Activated CD4-positive, alpha-beta T cell treated with anti-CD3 and anti-CD28 coated beads for 36 hours (primary cell): Measurements from ENCODE around the gene HMOX1. TPM values are rescaled to one million over a fixed set of nuclear protein-coding genes. Genes with fewer than 3 reads are reported as not detected.
A peak's percentile ranks its signal among the peaks of the same experiment; 100 is the strongest.
"Not testable (repeated sequence)": the region's sequence is repeated elsewhere in the genome, so short reads cannot be mapped to it uniquely, and the experiment has no call there.

Experiments
- ATAC-seq: fragments of 200-7000 bp; cut with Tn5 transposase; one replicate; pipeline ENCODE4 v1.10.0; 2021; ENCODE audit warnings: mild to moderate bottlenecking, moderate library complexity
- CTCF ChIA-PET: fragments of 350-600 bp; sonication (Branson Sonifier 250); formaldehyde crosslinking; loops from one replicate; lab custom pipeline; 2021; ENCODE audit warnings: antibody characterized with exemption; lab: Charles Lee
- POLR2A ChIA-PET: fragments of 350-600 bp; sonication (Branson Sonifier 250); formaldehyde crosslinking; loops from one replicate; lab custom pipeline; 2021; ENCODE audit warnings: antibody characterized with exemption, inconsistent platforms; lab: Charles Lee
- DNase-seq: peaks from one replicate; pipeline ENCODE4 v3.0.0-alpha.2; 2020
- H3K27ac Mint-ChIP-seq: one replicate; pipeline ENCODE4 v1.8.0; 2021; ENCODE audit warnings: mixed read lengths
- H3K27me3 Mint-ChIP-seq: one replicate; pipeline ENCODE4 v1.8.0; 2021; ENCODE audit warnings: mixed read lengths
- H3K36me3 Mint-ChIP-seq: one replicate; pipeline ENCODE4 v1.8.0; 2021; ENCODE audit warnings: low read depth, mixed read lengths
- H3K4me1 Mint-ChIP-seq: one replicate; pipeline ENCODE4 v1.8.0; 2021; ENCODE audit warnings: mixed read lengths
- H3K4me3 Mint-ChIP-seq: one replicate; pipeline ENCODE4 v1.8.0; 2021; ENCODE audit warnings: mild to moderate bottlenecking, moderate library complexity, mixed read lengths
- H3K9me3 Mint-ChIP-seq: one replicate; pipeline ENCODE4 v1.8.0; 2021; ENCODE audit warnings: low read depth, mixed read lengths
- intact Hi-C, 2 experiments: fragments of 100-400 bp; cut with DNase I in 1 of 2; cut with micrococcal nuclease in 1 of 2; formaldehyde crosslinking; loops; one replicate each; pipeline versions ENCODE4 v1.14.2 to v1.15.1; 2022 to 2024; cut with DNase I, micrococcal nuclease
- total RNA-seq, 2 experiments: library from RNA; stranded (reverse); gene quantifications; one replicate each; pipeline ENCODE4 v1.2.3, GENCODE V29; 2021

HMOX1 gene
- total RNA-seq, 2 experiments from 2014 or later: 0.30 to 0.61 TPM

- Mint-ChIP-seq H3K4me3 (peak overlapping the region; percentile 72), H3K36me3 (no peaks in the 10 kb centered on the region), H3K9me3 (no peaks in the 10 kb centered on the region), H3K27ac (peak overlapping the region; percentile 55), H3K27me3 (peaks cover 6% of the 10 kb centered on the region), H3K4me1 (peaks cover 28% of the 10 kb centered on the region)
- intact Hi-C loops: loop anchor here (1.0 to 10.0 kb wide), 11 partner anchors 49 to 774 kb away; partner anchors contain the start of gene MCM5 (in 2 of the 2)
- ATAC-seq: peak; percentile 90
- ChIA-PET CTCF (interaction anchor here (0.6 to 1.5 kb wide), 24 partner anchors 9 to 803 kb away, joined by 3 to 20 read pairs (median 3); partner anchors contain the start of genes MCM5 and TOM1), POLR2A (interaction anchor here (0.7 to 1.0 kb wide), 2 partner anchors 63 to 75 kb away, joined by 3 read pairs; no protein-coding TSS in a partner anchor)
- peak; percentile 93 for DNase-seq
Observed at GRCh38 chr22:35350539-35351503, 30.1 kb upstream of the HMOX1 start.

- ChIA-PET CTCF (interaction anchor here (0.6 to 1.9 kb wide), 5 partner anchors 19 to 267 kb away, joined by 3 to 4 read pairs (median 3); no protein-coding TSS in a partner anchor), POLR2A (no interaction called here)
- peak overlapping the region; percentile 70 for H3K27ac Mint-ChIP-seq
- DNase-seq (peak; percentile 83), ATAC-seq (peak; percentile 68)
- no peaks in the 10 kb centered on the region for H3K36me3 Mint-ChIP-seq
- peak overlapping the region; percentile 29 for H3K4me3 Mint-ChIP-seq
- H3K9me3 Mint-ChIP-seq: no peaks in the 10 kb centered on the region
- peaks cover 28% of the 10 kb centered on the region for H3K4me1 Mint-ChIP-seq
- peaks cover 6% of the 10 kb centered on the region for H3K27me3 Mint-ChIP-seq
- intact Hi-C loops: loop anchor here (1.0 to 10.0 kb wide), 7 partner anchors 50 to 772 kb away; partner anchors contain the start of genes MCM5 (in 1 of the 2) and RASD2 (in 1 of the 2)
Observed at GRCh38 chr22:35352214-35353111, 28.4 kb upstream of the HMOX1 start.

- Mint-ChIP-seq H3K27ac (no peak overlapping the region), H3K4me1 (peaks cover 28% of the 10 kb centered on the region), H3K4me3 (no peak overlapping the region), H3K27me3 (peaks cover 6% of the 10 kb centered on the region), H3K9me3 (no peaks in the 10 kb centered on the region), H3K36me3 (no peaks in the 10 kb centered on the region)
- POLR2A ChIA-PET: no interaction called here
- CTCF ChIA-PET: interaction anchor here (0.8 to 1.9 kb wide), 2 partner anchors 23 to 33 kb away, joined by 3 to 4 read pairs; no protein-coding TSS in a partner anchor
- ATAC-seq (no peak), DNase-seq (no peak)
- intact Hi-C loops: loop anchor here (5.0 to 10.0 kb wide), 6 partner anchors 49 to 771 kb away; partner anchors contain the start of gene MCM5 (in 1 of the 2)
Observed at GRCh38 chr22:35353318-35353717, 27.6 kb upstream of the HMOX1 start.

- H3K27ac Mint-ChIP-seq: no peak overlapping the region
- ChIA-PET POLR2A (no interaction called here), CTCF (interaction anchor here (1.9 kb wide), 1 partner anchor 24 kb away, joined by 4 read pairs; no protein-coding TSS in a partner anchor)
- no peak overlapping the region for H3K4me3 Mint-ChIP-seq
- DNase-seq: no peak
- intact Hi-C loops: loop anchor here (5.0 to 10.0 kb wide), 6 partner anchors 48 to 771 kb away; partner anchors contain the start of gene MCM5 (in 1 of the 2)
- no peaks in the 10 kb centered on the region for H3K36me3 Mint-ChIP-seq
- peaks cover 28% of the 10 kb centered on the region for H3K4me1 Mint-ChIP-seq
- no peaks in the 10 kb centered on the region for H3K9me3 Mint-ChIP-seq
- no peak for ATAC-seq
- peaks cover 6% of the 10 kb centered on the region for H3K27me3 Mint-ChIP-seq
Observed at GRCh38 chr22:35354068-35354467, 26.8 kb upstream of the HMOX1 start.

- no peak for ATAC-seq
- CTCF ChIA-PET: interaction anchor here (0.6 kb wide), 1 partner anchor 172 kb away, joined by 3 read pairs; no protein-coding TSS in a partner anchor
Observed at GRCh38 chr22:35357883-35358621, 22.8 kb upstream of the HMOX1 start.

GRCh38 chr22:35359380-35360065 is 21.4 kb upstream of the HMOX1 start:
- POLR2A ChIA-PET: no interaction called here
- Mint-ChIP-seq H3K27ac (no peak overlapping the region), H3K4me1 (no peaks in the 10 kb centered on the region), H3K9me3 (no peaks in the 10 kb centered on the region), H3K36me3 (no peaks in the 10 kb centered on the region), H3K27me3 (peaks cover 2% of the 10 kb centered on the region), H3K4me3 (no peak overlapping the region)
- intact Hi-C loops: loop anchor here (10.0 kb wide), 3 partner anchors 115 to 765 kb away; no protein-coding TSS in a partner anchor
- DNase-seq (no peak), ATAC-seq (no peak)
- CTCF ChIA-PET: interaction anchor here (0.6 to 1.3 kb wide), 4 partner anchors 21 to 765 kb away, joined by 3 to 5 read pairs (median 4); partner anchors contain the start of gene HMOX1

More at GRCh38 chr22:35357883-35358621, 22.8 kb upstream of the HMOX1 start:
- intact Hi-C loops: loop anchor here (10.0 kb wide), 3 partner anchors 117 to 767 kb away; no protein-coding TSS in a partner anchor
- Mint-ChIP-seq H3K27me3 (no peaks in the 10 kb centered on the region), H3K9me3 (no peaks in the 10 kb centered on the region), H3K36me3 (no peaks in the 10 kb centered on the region), H3K4me1 (peaks cover 4% of the 10 kb centered on the region), H3K4me3 (no peak overlapping the region), H3K27ac (no peak overlapping the region)
- no peak for DNase-seq
- POLR2A ChIA-PET: interaction anchor here (0.7 kb wide), 1 partner anchor 76 kb away, joined by 5 read pairs; no protein-coding TSS in a partner anchor

- H3K36me3 Mint-ChIP-seq: no peaks in the 10 kb centered on the region
- H3K4me1 Mint-ChIP-seq: no peaks in the 10 kb centered on the region
- intact Hi-C loops: no loop called here
- ChIA-PET CTCF (interaction anchor here (0.7 to 1.5 kb wide), 4 partner anchors 10 to 754 kb away, joined by 3 to 4 read pairs (median 4); no protein-coding TSS in a partner anchor), POLR2A (no interaction called here)
- H3K27ac Mint-ChIP-seq: no peak overlapping the region
- DNase-seq (no peak), ATAC-seq (no peak)
- no peak overlapping the region for H3K4me3 Mint-ChIP-seq
- H3K9me3 Mint-ChIP-seq: no peaks in the 10 kb centered on the region
- peaks cover 7% of the 10 kb centered on the region for H3K27me3 Mint-ChIP-seq
Observed at GRCh38 chr22:35361001-35361558, 19.8 kb upstream of the HMOX1 start.

- no peaks in the 10 kb centered on the region for H3K36me3 Mint-ChIP-seq
- no peak overlapping the region for H3K27ac Mint-ChIP-seq
- H3K4me1 Mint-ChIP-seq: no peaks in the 10 kb centered on the region
- intact Hi-C loops: no loop called here
- H3K27me3 Mint-ChIP-seq: peaks cover 12% of the 10 kb centered on the region
- H3K4me3 Mint-ChIP-seq: no peak overlapping the region
- ChIA-PET POLR2A (no interaction called here), CTCF (no interaction called here)
- no peak for ATAC-seq
- H3K9me3 Mint-ChIP-seq: no peaks in the 10 kb centered on the region
- no peak for DNase-seq
Observed at GRCh38 chr22:35363566-35364086, 17.3 kb upstream of the HMOX1 start.

GRCh38 chr22:35364230-35364629 is 16.7 kb upstream of the HMOX1 start:
- CTCF ChIA-PET, H3K36me3 Mint-ChIP-seq, intact Hi-C loops, H3K4me1 Mint-ChIP-seq, H3K4me3 Mint-ChIP-seq, ATAC-seq, DNase-seq, H3K27ac Mint-ChIP-seq, POLR2A ChIA-PET, H3K9me3 Mint-ChIP-seq: not testable (repeated sequence)
- peaks cover 12% of the 10 kb centered on the region for H3K27me3 Mint-ChIP-seq
